H9 (cell line): ENCODE measurements around the gene CCNQ. TPM values are rescaled to one million over a fixed set of nuclear protein-coding genes. Genes with fewer than 3 reads are reported as not detected.

ENCODE experiments used
- DNase-seq: peaks from one replicate; pipeline ENCODE4 v3.0.0-alpha.2; 2017
- H2AFZ ChIP-seq: one replicate; pipeline ENCODE4 v1.6.1; 2013; ENCODE audit warnings: mild to moderate bottlenecking, low read length, control low read depth, moderate library complexity
- H2AK5ac ChIP-seq: 2 replicates; pipeline ENCODE4 v1.6.1; 2013; ENCODE audit warnings: low read length, control low read depth, mixed read lengths; ENCODE audit not compliant: insufficient read length
- H2BK120ac ChIP-seq: one replicate; pipeline ENCODE4 v1.6.1; 2013; ENCODE audit warnings: low read depth, mild to moderate bottlenecking, low read length, control low read depth, inconsistent platforms; ENCODE audit not compliant: poor library complexity, severe bottlenecking
- H2BK12ac ChIP-seq: 2 replicates; pipeline ENCODE4 v1.6.1; 2013; ENCODE audit warnings: low read length, control low read depth, mixed read lengths, low read depth; ENCODE audit not compliant: insufficient read length
- H2BK15ac ChIP-seq: 2 replicates; pipeline ENCODE4 v1.6.1; 2013; ENCODE audit warnings: low read depth, low read length, control low read depth
- H2BK20ac ChIP-seq: one replicate; pipeline ENCODE4 v1.6.1; 2013; ENCODE audit warnings: low read depth, mild to moderate bottlenecking, low read length, control low read depth, inconsistent platforms; ENCODE audit not compliant: poor library complexity, severe bottlenecking
- H2BK5ac ChIP-seq: 2 replicates; pipeline ENCODE4 v1.6.1; 2013; ENCODE audit warnings: low read length, control low read depth, mixed read lengths; ENCODE audit not compliant: insufficient read length
- H3K14ac ChIP-seq: 2 replicates; pipeline ENCODE4 v1.6.1; 2013; ENCODE audit warnings: low read length, control low read depth; ENCODE audit not compliant: insufficient read depth
- H3K18ac ChIP-seq: 2 replicates; pipeline ENCODE4 v1.6.1; 2013; ENCODE audit warnings: low read depth, mild to moderate bottlenecking, mixed read lengths, low read length, control low read depth; ENCODE audit not compliant: insufficient read length
- H3K23ac ChIP-seq: 2 replicates; pipeline ENCODE4 v1.6.1; 2013; ENCODE audit warnings: low read length, control low read depth, mixed read lengths, low read depth; ENCODE audit not compliant: insufficient read length
- H3K23me2 ChIP-seq: 2 replicates; pipeline ENCODE4 v1.6.1; 2013; ENCODE audit warnings: low read depth, mild to moderate bottlenecking, mixed read lengths, low read length, control low read depth; ENCODE audit not compliant: insufficient read length, poor library complexity, severe bottlenecking
- H3K27ac ChIP-seq: 2 replicates; pipeline ENCODE4 v1.5.1; 2013; ENCODE audit warnings: low read length, control low read depth, mixed read lengths, low read depth; ENCODE audit not compliant: insufficient read length
- H3K27me3 ChIP-seq: 2 replicates; pipeline ENCODE4 v1.6.1; 2013; ENCODE audit warnings: low read length, control low read depth, inconsistent platforms; ENCODE audit not compliant: insufficient read depth
- H3K4ac ChIP-seq: 2 replicates; pipeline ENCODE4 v1.6.1; 2013; ENCODE audit warnings: low read depth, mild to moderate bottlenecking, control low read depth, inconsistent platforms, low read length, moderate library complexity
- H3K4me1 ChIP-seq: 2 replicates; pipeline ENCODE4 v1.6.1; 2013; ENCODE audit warnings: low read length, control low read depth, inconsistent platforms; ENCODE audit not compliant: insufficient read depth
- H3K4me2 ChIP-seq: 2 replicates; pipeline ENCODE4 v1.6.1; 2013; ENCODE audit warnings: low read length, control low read depth, mixed read lengths; ENCODE audit not compliant: insufficient read length, insufficient read depth
- H3K56ac ChIP-seq: 2 replicates; pipeline ENCODE4 v1.6.1; 2013; ENCODE audit warnings: low read depth, mild to moderate bottlenecking, mixed read lengths, low read length, control low read depth; ENCODE audit not compliant: insufficient read length
- H3K79me1 ChIP-seq: 2 replicates; pipeline ENCODE4 v1.6.1; 2013; ENCODE audit warnings: low read depth, mild to moderate bottlenecking, moderate library complexity, low read length, control low read depth, inconsistent platforms; ENCODE audit not compliant: insufficient read depth, poor library complexity, severe bottlenecking
- H3K79me2 ChIP-seq: 2 replicates; pipeline ENCODE4 v1.6.1; 2013; ENCODE audit warnings: low read length, control low read depth, inconsistent platforms; ENCODE audit not compliant: insufficient read depth
- H3K9ac ChIP-seq: 2 replicates; pipeline ENCODE4 v1.6.1; 2013; ENCODE audit warnings: low read length, control low read depth, mixed read lengths; ENCODE audit not compliant: insufficient read length; ENCODE audit errors: extremely low read depth
- H3K9me3 ChIP-seq: one replicate; pipeline ENCODE4 v1.6.1; 2013; ENCODE audit warnings: low read depth, low read length, inconsistent platforms; ENCODE audit not compliant: control insufficient read depth
- H3T11ph ChIP-seq: one replicate; pipeline ENCODE4 v1.6.1; 2013; ENCODE audit warnings: mild to moderate bottlenecking, low read length, control low read depth, inconsistent platforms
- H4K20me1 ChIP-seq: one replicate; pipeline ENCODE4 v1.6.1; 2013; ENCODE audit not compliant: control insufficient read depth, insufficient read length, insufficient read depth
- H4K5ac ChIP-seq: 2 replicates; pipeline ENCODE4 v1.6.1; 2013; ENCODE audit warnings: low read depth, mild to moderate bottlenecking, mixed read lengths, low read length, control low read depth; ENCODE audit not compliant: insufficient read length
- H4K8ac ChIP-seq: replicated peaks from 2 replicates; pipeline ENCODE4 v1.6.1; 2013; ENCODE audit warnings: low read length, control low read depth, mixed read lengths, low read depth; ENCODE audit not compliant: insufficient read length
- H4K91ac ChIP-seq: 2 replicates; pipeline ENCODE4 v1.6.1; 2013; ENCODE audit warnings: low read depth, mild to moderate bottlenecking, moderate library complexity, mixed read lengths, low read length, control low read depth; ENCODE audit not compliant: insufficient read length
- H3K27ac Mint-ChIP-seq, 3 experiments: 2 replicates in 2 of 3; 3 replicates in 1 of 3; pipeline ENCODE4 v1.8.0; 2020 to 2021; ENCODE audit warnings: mixed read lengths in 3 of 3, mild to moderate bottlenecking in 1 of 3, moderate library complexity in 1 of 3
- H3K27me3 Mint-ChIP-seq: 2 replicates; pipeline ENCODE4 v1.8.0; 2021; ENCODE audit warnings: low read depth, mild to moderate bottlenecking, moderate library complexity, mixed read lengths
- H3K36me3 Mint-ChIP-seq, 3 experiments: 2 replicates in 2 of 3; 3 replicates in 1 of 3; pipeline ENCODE4 v1.8.0; 2020 to 2021; ENCODE audit warnings: low read depth in 3 of 3, mixed read lengths in 3 of 3; ENCODE audit not compliant: insufficient read depth in 1 of 3
- H3K4me1 Mint-ChIP-seq, 2 experiments: 2 replicates each; pipeline ENCODE4 v1.8.0; 2020; ENCODE audit warnings: mixed read lengths in 2 of 2
- H3K4me3 Mint-ChIP-seq, 2 experiments: 2 replicates in 1 of 2; 3 replicates in 1 of 2; pipeline ENCODE4 v1.8.0; 2020 to 2021; ENCODE audit warnings: mild to moderate bottlenecking in 2 of 2, mixed read lengths in 2 of 2, moderate library complexity in 1 of 2
- H3K9me3 Mint-ChIP-seq, 2 experiments: 2 replicates in 1 of 2; 3 replicates in 1 of 2; pipeline ENCODE4 v1.8.0; 2020; ENCODE audit warnings: mild to moderate bottlenecking in 2 of 2, mixed read lengths in 2 of 2, moderate library complexity in 1 of 2
- WGBS: extraction: QIAGEN DNeasy Blood & Tissue Kit; methylation state at CpG from one replicate; pipeline ENCODE4 v1.1.7; 2013; ENCODE audit warnings: missing lambda C conversion rate, low lambda C conversion rate, mixed read lengths; ENCODE audit not compliant: insufficient read length; ENCODE audit errors: extremely low coverage; 5-methylcytosine and 5-hydroxymethylcytosine counted together
- total RNA-seq: library from RNA; stranded (reverse); gene quantifications from 2 replicates; pipeline ENCODE4 v1.2.1, GENCODE V29; 2021
- TF ChIP-seq, protein P1 (sequence below): fragments of 200-600 bp; sonication (generic); conservative IDR thresholded peaks from 3 replicates; pipeline ENCODE4 v1.8.0; 2021; ENCODE audit warnings: antibody characterized with exemption, mild to moderate bottlenecking

Gene CCNQ
- total RNA-seq, 1 experiment from 2014 or later: 18.4 TPM

DNA sequence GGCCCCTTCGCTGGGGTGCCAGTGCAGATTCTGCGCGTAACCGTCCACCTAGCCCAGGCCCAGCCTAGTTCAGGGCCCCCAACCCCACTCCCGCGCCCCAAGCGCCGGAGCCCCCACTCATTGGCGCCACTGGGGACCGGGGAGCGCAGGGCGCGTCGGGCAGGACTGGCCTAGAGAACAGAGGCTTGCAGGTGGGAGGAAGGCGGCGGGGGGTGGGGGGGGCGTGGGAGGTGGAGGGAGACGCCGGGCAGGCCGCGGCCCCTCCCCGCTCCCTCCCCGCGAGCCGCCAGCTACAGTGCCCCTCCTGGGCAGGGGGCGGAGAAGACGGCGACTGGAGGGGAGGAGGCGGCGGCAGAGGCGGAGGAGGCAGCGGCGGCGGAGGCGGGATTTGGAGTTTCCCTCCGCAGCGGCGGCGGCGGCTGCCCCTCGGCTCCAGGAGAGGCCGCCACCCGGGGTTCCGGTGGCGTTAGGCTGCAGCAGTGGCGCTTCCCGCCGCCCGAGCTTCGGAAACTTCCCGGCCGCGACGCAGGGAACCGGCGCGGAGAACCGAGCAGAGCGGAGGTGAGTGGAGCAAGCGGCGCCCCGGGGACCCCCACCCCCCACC is 43.2 kb upstream of the CCNQ start:
- Histone ChIP-seq H3K4me2 (peak overlapping the region; percentile 53), H2BK5ac (no peak overlapping the region), H3K9me3 (peaks cover 39% of the 10 kb centered on the region), H4K20me1 (peaks cover 2% of the 10 kb centered on the region), H3K14ac (no peak overlapping the region), H2BK15ac (no peak overlapping the region), H4K5ac (no peak overlapping the region), H2BK12ac (no peak overlapping the region), H4K91ac (no peak overlapping the region), H3K27me3 (peaks cover 43% of the 10 kb centered on the region), H2AK5ac (no peak overlapping the region), H4K8ac (no peak overlapping the region), H2BK120ac (no peak overlapping the region), H3K23me2 (peaks cover 11% of the 10 kb centered on the region), H2BK20ac (no peak overlapping the region), H3K4me1 (no peaks in the 10 kb centered on the region; the same call in 1 of the 2 replicates), H3K27ac (no peak overlapping the region), H3K79me1 (no peaks in the 10 kb centered on the region), H3K18ac (no peak overlapping the region), H3K23ac (no peak overlapping the region), H3T11ph (no peak overlapping the region), H3K9ac (no peak overlapping the region), H3K56ac (no peak overlapping the region), H2AFZ (no peak overlapping the region), H3K79me2 (no peaks in the 10 kb centered on the region), H3K4ac (no peak overlapping the region)
- peak; percentile 39 for DNase-seq
- Mint-ChIP-seq H3K27me3 (peaks cover 70% of the 10 kb centered on the region), H3K4me1 (peaks cover 8 to 12% of the 10 kb centered on the region in 2 experiments), H3K4me3 (0 out of 5 replicates have a peak overlapping the region, but pooled peaks of 1 of the 2 experiments have one; percentile 66), H3K9me3 (peaks cover 44 to 72% of the 10 kb centered on the region in 2 experiments), H3K27ac (no peak overlapping the region), H3K36me3 (peaks cover 0 to 7% (median 2%) of the 10 kb centered on the region in 3 experiments; a peak in 3 of 7 replicates)
- TF ChIP-seq, protein P1, sequence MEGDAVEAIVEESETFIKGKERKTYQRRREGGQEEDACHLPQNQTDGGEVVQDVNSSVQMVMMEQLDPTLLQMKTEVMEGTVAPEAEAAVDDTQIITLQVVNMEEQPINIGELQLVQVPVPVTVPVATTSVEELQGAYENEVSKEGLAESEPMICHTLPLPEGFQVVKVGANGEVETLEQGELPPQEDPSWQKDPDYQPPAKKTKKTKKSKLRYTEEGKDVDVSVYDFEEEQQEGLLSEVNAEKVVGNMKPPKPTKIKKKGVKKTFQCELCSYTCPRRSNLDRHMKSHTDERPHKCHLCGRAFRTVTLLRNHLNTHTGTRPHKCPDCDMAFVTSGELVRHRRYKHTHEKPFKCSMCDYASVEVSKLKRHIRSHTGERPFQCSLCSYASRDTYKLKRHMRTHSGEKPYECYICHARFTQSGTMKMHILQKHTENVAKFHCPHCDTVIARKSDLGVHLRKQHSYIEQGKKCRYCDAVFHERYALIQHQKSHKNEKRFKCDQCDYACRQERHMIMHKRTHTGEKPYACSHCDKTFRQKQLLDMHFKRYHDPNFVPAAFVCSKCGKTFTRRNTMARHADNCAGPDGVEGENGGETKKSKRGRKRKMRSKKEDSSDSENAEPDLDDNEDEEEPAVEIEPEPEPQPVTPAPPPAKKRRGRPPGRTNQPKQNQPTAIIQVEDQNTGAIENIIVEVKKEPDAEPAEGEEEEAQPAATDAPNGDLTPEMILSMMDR: no peak
- no CpG with 5 or more reads among the region's 62 CpGs for WGBS
